ENCODE measurements around the gene CTDNEP1. TPM values are rescaled to one million over a fixed set of nuclear protein-coding genes. Genes with fewer than 3 reads are reported as not detected.

CTDNEP1 gene
- total RNA-seq, 3 donors from 2014 or later (not counting 1 experiment from before 2014, with no cell fraction given), result 127 to 139 (median 131) TPM

DNA sequence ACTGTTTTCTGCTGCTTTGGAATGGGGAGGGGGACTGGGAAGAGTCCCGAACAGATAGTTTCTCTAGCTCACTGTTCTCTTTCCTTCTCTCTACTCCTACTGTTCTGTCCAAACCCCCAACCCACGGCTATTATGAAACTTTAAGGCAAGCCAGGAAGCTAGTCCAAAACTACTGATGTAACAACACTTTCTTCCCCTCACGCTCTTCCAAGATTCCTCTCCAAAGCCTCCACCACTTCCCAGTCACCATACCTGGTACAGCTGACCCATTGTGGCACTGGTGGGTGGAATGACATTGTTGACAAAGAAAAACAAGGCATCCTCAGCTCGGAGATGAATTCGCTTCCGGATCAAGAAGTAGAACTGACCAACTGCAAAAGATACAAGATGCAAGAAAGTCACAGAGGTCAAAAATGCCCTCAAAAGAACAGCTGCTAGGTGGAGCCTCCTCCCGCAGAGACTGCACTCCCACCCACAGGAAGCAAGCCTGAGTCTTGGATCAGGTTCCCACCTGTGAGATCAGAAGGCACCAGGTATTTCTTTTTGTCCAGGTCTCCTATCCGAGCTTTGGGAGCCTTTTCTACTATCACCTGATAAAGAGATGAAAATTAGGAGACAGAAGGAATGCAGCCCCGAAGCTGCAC is 10.3 kb downstream of the CTDNEP1 start:
- Mint-ChIP-seq H3K27me3 (ENCODE audit: low read depth in 2 of 2) (no peaks in the 10 kb centered on the region), H3K4me1 (peaks cover 49 to 61% of the 10 kb centered on the region in 2 donors), H3K27ac (peak overlapping the region; percentile 97 to 99), H3K36me3 (no peaks in the 10 kb centered on the region), H3K4me3 (peak overlapping the region; percentile 95), H3K9me3 (no peaks in the 10 kb centered on the region)
- Histone ChIP-seq H3K4me1 (ENCODE audit: control insufficient read depth, insufficient read depth, low read length) (peaks cover 39% of the 10 kb centered on the region), H3K36me3 (ENCODE audit: control insufficient read depth, insufficient read depth, low read length) (peaks cover 31% of the 10 kb centered on the region), H3K27ac (ENCODE audit: low read length) (peak overlapping the region; percentile 83), H3K9me3 (ENCODE audit: control insufficient read depth, insufficient read depth, low read length) (no peaks in the 10 kb centered on the region), H3K4me3 (ENCODE audit: low read length) (peak overlapping the region; percentile 89), H3K27me3 (ENCODE audit: control insufficient read depth, insufficient read depth, low read length) (no peaks in the 10 kb centered on the region)
- no peak for TF ChIP-seq CTCF (IDR thresholded peaks at IDR 0.05)
- ATAC-seq (no peak), DNase-seq (no peak)
- 65% methylated on average over 9 of the region's 9 CpGs for WGBS (ENCODE audit: insufficient coverage)
- intact Hi-C loops (cut with micrococcal nuclease), result no loop called here

DNA sequence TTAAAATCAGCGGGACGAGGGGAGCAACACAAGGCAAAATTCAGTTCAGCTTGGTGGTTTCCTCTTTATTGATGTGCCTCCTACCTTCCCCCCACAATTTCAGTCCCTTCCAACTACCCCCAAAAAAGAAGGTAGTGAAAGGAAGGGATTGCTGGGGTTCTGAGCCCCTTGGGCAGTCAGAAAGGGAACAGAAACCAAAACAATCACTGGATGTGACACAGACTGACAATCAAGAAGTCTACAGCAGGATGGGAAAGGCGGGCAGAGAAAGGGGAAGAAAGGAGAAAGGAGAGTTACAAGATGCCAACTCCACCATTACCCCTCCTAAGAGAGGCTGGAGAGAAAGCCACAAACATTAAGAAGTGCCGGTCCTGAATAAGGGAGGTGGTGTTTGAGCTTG is 11.2 kb downstream of the CTDNEP1 start:
- H3K4me3 Mint-ChIP-seq, result peak overlapping the region; percentile 96
- no peak for ATAC-seq
- peak overlapping the region; percentile 97 to 99 for H3K27ac Mint-ChIP-seq
- H3K4me1 Mint-ChIP-seq, result peaks cover 55 to 68% of the 10 kb centered on the region in 2 donors
- peaks cover 46% of the 10 kb centered on the region for H3K4me1 ChIP-seq (ENCODE audit: control insufficient read depth, insufficient read depth, low read length)
- H3K27ac ChIP-seq (ENCODE audit: low read length), result peak overlapping the region; percentile 83
- H3K36me3 ChIP-seq (ENCODE audit: control insufficient read depth, insufficient read depth, low read length), result peaks cover 31% of the 10 kb centered on the region
- whole genome bisulfite sequencing (ENCODE audit: insufficient coverage), result 52% methylated on average over 2 of the region's 4 CpGs
- no peaks in the 10 kb centered on the region for H3K27me3 Mint-ChIP-seq (ENCODE audit: low read depth in 2 of 2)
- intact Hi-C loops (cut with micrococcal nuclease), result no loop called here
- H3K27me3 ChIP-seq (ENCODE audit: control insufficient read depth, insufficient read depth, low read length), result no peaks in the 10 kb centered on the region
- H3K4me3 ChIP-seq (ENCODE audit: low read length), result no peak overlapping the region
- H3K9me3 ChIP-seq (ENCODE audit: control insufficient read depth, insufficient read depth, low read length), result no peaks in the 10 kb centered on the region
- no peak for DNase-seq
- no peaks in the 10 kb centered on the region for H3K36me3 Mint-ChIP-seq
- no peak for TF ChIP-seq CTCF (IDR thresholded peaks at IDR 0.05)
- no peaks in the 10 kb centered on the region for H3K9me3 Mint-ChIP-seq

DNA sequence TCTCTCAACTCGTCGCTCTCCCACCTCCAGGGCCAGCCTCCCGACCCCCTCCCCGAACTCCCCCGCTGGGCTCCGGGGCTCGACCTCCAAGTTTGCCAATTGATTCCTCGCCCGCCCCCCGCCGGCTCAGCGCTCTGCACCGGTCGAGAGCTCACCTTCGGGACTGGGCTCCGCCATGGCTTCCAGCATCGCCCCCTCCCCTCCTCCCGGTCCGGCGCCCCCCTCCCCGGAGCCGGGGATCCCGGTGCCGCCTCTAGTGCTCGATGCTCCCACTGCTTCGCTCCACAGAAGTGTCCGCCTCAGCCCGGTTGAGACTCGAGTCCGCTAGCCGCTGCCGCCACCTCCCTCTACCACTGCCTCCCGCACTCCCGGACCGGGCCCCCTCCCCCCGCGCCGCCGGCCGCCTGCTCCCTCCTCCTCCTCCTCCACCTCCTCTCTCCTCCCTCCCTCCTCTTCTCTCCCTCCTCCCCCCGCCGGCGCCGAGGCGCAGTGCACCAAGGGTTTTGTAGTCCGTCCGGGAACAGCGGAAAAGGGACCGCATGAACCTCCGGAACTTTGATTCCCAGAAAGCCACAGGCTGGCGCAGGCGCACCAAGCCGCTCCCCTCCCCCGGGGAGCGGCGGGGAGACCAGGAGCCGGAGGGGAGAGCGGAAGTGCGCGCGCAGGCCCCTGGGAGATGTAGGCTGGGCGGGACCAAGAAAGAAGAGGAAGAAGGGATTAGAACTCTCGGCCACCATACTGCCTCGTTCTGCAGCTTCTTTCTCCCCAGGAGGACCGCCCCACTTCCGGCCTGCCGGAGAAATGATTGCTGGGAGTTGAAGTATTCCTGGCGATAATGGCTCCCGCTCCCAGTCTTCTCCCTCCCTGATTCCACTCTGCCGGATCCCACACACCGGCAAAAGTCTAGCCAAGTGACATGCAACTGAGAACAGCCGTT is 12.2 kb downstream of the CTDNEP1 start, which contains the start of gene PHF23:
Gene PHF23 (minus strand): TSS at position 367 of the 937 bp plus-strand sequence. CDS start 178 bp downstream, at position 189.
- TF ChIP-seq CTCF (IDR thresholded peaks at IDR 0.05), result no peak
- peak within 1 kb of the TSS; percentile 96 for H3K4me3 Mint-ChIP-seq
- H3K27ac ChIP-seq (ENCODE audit: low read length), result peak within 1 kb of the TSS; percentile 80
- ATAC-seq (peak; percentile 56 to 77 (median 68)), DNase-seq (peak; percentile 85 to 99)
- H3K4me3 ChIP-seq (ENCODE audit: low read length), result peak within 1 kb of the TSS; percentile 87
- peak within 1 kb of the TSS; percentile 97 to 99 for H3K27ac Mint-ChIP-seq
- H3K4me1 Mint-ChIP-seq, result peaks cover 61 to 77% of the 10 kb centered on the region in 2 donors
- H3K27me3 ChIP-seq (ENCODE audit: control insufficient read depth, insufficient read depth, low read length), result no peaks in the 10 kb centered on the region
- H3K9me3 Mint-ChIP-seq, result no peaks in the 10 kb centered on the region
- no peaks in the 10 kb centered on the region for H3K27me3 Mint-ChIP-seq (ENCODE audit: low read depth in 2 of 2)
- peaks cover 30% of the 10 kb centered on the region for H3K36me3 ChIP-seq (ENCODE audit: control insufficient read depth, insufficient read depth, low read length)
- under 1% methylated on average over 72 of the region's 72 CpGs for WGBS (ENCODE audit: insufficient coverage)
- no peaks in the 10 kb centered on the region for H3K36me3 Mint-ChIP-seq
- intact Hi-C loops (cut with micrococcal nuclease), result loop anchor here (2.0 kb wide), 1 partner anchor 13 kb away; the partner anchor contains the start of gene ELP5
- no peaks in the 10 kb centered on the region for H3K9me3 ChIP-seq (ENCODE audit: control insufficient read depth, insufficient read depth, low read length)
- peaks cover 53% of the 10 kb centered on the region for H3K4me1 ChIP-seq (ENCODE audit: control insufficient read depth, insufficient read depth, low read length)

Measured in natural killer cell (primary cell).